ENCODE data around the gene MMS19.

Gene MMS19, protein sequence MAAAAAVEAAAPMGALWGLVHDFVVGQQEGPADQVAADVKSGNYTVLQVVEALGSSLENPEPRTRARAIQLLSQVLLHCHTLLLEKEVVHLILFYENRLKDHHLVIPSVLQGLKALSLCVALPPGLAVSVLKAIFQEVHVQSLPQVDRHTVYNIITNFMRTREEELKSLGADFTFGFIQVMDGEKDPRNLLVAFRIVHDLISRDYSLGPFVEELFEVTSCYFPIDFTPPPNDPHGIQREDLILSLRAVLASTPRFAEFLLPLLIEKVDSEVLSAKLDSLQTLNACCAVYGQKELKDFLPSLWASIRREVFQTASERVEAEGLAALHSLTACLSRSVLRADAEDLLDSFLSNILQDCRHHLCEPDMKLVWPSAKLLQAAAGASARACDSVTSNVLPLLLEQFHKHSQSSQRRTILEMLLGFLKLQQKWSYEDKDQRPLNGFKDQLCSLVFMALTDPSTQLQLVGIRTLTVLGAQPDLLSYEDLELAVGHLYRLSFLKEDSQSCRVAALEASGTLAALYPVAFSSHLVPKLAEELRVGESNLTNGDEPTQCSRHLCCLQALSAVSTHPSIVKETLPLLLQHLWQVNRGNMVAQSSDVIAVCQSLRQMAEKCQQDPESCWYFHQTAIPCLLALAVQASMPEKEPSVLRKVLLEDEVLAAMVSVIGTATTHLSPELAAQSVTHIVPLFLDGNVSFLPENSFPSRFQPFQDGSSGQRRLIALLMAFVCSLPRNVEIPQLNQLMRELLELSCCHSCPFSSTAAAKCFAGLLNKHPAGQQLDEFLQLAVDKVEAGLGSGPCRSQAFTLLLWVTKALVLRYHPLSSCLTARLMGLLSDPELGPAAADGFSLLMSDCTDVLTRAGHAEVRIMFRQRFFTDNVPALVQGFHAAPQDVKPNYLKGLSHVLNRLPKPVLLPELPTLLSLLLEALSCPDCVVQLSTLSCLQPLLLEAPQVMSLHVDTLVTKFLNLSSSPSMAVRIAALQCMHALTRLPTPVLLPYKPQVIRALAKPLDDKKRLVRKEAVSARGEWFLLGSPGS

DNA sequence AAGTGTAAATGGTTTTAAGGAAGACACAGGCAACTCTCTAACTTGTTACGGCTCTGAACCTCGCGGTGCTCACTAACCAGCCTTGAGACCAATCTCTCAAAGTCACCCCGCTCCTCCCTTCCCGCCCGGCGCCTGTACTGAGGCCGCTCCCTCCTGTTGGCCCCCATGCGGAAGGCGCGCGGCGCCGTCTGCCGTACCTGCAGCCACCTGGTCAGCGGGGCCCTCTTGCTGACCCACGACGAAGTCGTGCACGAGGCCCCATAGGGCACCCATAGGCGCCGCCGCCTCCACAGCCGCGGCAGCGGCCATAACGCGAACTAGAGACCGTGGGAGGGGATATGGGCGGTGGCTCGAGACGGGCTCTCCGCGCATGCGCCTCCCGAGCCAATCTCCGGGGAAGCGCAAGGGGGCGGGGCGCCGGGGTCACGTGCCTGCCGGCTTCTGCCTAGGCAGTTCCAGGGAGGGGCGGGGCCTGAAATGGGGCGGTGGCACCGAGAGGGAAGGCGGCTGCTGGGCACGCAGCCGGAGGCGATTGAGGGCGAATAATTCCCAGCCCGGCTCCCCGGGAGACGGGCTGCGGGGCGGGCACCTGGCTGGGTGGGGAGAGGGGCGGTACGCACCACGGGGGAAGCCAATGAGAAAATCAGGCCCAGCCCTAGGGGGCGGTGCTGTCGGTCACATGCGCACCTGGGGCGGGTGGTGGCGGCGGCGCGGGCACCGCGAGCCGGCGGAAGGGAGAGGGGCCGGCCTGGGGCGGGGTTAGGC, at the start of gene MMS19:
Gene MMS19, minus strand, starts transcription at position 347 of the 765 bp plus-strand sequence. Its CDS starts 38 bp downstream, at position 309.
- TF ChIP-seq, protein P1, sequence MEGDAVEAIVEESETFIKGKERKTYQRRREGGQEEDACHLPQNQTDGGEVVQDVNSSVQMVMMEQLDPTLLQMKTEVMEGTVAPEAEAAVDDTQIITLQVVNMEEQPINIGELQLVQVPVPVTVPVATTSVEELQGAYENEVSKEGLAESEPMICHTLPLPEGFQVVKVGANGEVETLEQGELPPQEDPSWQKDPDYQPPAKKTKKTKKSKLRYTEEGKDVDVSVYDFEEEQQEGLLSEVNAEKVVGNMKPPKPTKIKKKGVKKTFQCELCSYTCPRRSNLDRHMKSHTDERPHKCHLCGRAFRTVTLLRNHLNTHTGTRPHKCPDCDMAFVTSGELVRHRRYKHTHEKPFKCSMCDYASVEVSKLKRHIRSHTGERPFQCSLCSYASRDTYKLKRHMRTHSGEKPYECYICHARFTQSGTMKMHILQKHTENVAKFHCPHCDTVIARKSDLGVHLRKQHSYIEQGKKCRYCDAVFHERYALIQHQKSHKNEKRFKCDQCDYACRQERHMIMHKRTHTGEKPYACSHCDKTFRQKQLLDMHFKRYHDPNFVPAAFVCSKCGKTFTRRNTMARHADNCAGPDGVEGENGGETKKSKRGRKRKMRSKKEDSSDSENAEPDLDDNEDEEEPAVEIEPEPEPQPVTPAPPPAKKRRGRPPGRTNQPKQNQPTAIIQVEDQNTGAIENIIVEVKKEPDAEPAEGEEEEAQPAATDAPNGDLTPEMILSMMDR (IDR thresholded peaks at IDR 0.05; ENCODE audit: control insufficient read depth, extremely low read depth, insufficient read depth), result no peak
- DNase-seq (ENCODE audit: low read depth), result peak; percentile 87
- peak within 1 kb of the TSS; percentile 100 for H3K4me3 ChIP-seq (ENCODE audit: low read depth, low read length)

DNA sequence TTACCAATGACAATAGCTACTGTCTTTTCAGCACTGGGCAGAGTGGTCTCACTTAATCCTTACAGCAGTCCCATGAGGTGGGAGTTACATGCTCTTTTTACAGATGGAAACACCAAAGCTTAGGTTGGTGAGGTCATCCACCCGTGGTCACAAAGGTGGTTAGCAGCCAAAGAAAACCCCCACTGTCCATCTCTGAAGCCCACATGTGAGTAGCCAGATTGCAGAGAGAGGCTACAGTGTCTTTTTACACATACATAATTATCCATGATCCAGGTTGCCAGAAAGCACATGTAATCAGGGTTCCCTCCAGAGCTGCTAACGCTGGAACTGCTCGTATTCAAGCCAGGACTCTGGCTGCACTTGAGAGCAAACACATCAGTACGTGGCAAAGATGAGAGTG, 49.7 kb upstream of the MMS19 start:
- DNase-seq (ENCODE audit: low read depth), result no peak
- TF ChIP-seq, protein P1 (IDR thresholded peaks at IDR 0.05; ENCODE audit: control insufficient read depth, extremely low read depth, insufficient read depth), result no peak
- no peak overlapping the region for H3K4me3 ChIP-seq (ENCODE audit: low read depth, low read length)

- TF ChIP-seq, protein P1 (IDR thresholded peaks at IDR 0.05; ENCODE audit: control insufficient read depth, extremely low read depth, insufficient read depth), result no peak
- no peak overlapping the region for H3K4me3 ChIP-seq (ENCODE audit: low read depth, low read length)
- no peak for DNase-seq (ENCODE audit: low read depth)
Observed at GRCh38 chr10:97547271-97547600, 49.0 kb upstream of the MMS19 start.

DNA sequence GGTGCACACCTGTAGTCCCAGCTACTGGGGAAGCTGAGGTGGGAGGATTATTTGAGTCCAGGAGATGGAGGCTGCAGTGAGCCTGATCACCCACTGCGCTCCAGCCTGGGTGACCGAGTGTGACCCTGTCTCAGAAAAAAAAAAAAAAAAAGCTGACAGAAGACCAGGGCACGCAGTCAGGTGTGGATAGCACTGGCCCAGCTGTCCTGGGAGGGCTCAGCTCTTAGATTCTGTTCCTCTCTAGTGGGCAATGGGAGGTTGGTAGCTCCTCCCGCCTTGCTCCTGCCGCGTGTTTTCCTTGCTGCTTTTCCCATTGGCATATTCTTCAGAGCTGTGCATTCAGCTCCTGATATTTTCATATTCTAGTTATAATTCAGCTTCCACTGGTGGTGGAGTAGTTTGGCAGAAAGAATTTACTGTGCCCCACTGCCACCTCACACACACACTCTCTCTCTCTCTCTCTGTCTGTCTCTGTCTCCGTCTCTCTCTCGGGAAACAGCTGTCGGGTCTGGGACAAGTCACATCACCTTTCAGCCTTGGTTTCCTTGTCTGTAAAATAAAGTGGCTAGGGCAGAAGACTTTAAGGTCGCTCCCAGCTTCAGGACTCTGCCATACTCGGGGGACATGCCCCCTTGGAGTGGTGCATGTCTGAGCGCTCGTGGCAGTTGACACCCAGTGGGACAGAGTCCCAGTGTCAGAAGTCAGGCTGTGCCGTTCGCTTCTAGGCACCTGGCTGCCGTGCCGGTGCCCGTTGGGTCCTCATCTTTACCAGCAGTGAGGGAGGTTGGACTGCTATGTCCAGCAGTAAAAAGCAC, 48.4 kb upstream of the MMS19 start:
- TF ChIP-seq, protein P1 (IDR thresholded peaks at IDR 0.05; ENCODE audit: control insufficient read depth, extremely low read depth, insufficient read depth), result no peak
- no peak overlapping the region for H3K4me3 ChIP-seq (ENCODE audit: low read depth, low read length)
- DNase-seq (ENCODE audit: low read depth), result no peak

DNA sequence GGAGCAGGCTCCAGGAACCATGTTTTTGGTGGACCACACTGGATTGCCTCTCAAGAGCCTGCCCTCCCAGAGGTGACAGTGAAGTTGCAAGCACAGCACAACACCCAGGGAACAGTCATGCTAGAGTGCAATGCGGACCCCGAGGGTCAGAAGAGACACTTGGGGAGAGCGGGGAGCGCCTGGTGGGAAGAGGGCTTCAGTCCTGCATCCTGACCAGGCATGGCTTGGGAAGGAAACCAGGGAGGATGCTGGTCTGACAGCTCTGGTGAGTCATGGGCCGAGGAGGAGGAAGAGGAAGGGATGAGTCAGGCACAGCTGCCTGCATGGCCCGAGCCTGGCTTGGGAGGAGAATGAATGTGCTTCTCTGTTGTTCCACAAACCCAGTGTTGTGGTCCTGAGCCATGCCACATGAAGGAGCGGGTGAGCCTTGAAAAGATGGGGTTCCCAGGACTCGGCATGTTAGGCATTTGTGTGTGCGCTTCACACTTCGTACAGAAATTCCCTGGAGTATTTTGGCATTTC, 44.9 kb upstream of the MMS19 start:
- TF ChIP-seq, protein P1 (IDR thresholded peaks at IDR 0.05; ENCODE audit: control insufficient read depth, extremely low read depth, insufficient read depth), result no peak
- H3K4me3 ChIP-seq (ENCODE audit: low read depth, low read length), result no peak overlapping the region
- no peak for DNase-seq (ENCODE audit: low read depth)
